Measurements from ENCODE around the gene RTF2.

The RTF2 gene

DNA sequence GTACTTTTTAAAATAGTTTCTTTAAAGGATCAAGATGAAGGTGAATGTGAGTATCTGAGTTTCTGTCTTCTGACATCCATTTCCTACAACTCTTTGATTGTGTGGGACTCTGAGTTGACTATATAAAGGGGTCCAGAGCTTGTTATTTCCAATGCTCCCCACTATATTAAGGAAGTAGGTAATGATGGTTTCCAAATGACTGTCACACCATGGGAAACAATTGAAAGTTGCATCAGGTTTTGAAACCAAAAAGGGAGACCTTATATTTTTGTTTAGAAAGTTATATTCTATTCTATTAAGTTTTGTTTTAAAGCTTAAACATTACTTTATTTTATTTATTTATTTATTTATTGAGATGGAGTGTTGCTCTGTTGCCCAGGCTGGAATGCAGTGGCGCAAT lies 45.2 kb upstream of the RTF2 start:
- TF ChIP-seq TAF1 (IDR thresholded peaks at IDR 0.05; ENCODE audit: borderline replicate concordance, insufficient read depth, low read length) (no peak), POLR2AphosphoS5 (IDR thresholded peaks at IDR 0.05; ENCODE audit: low read depth, low read length) (no peak), FOXP2 (optimal IDR thresholded peaks at IDR 0.05; ENCODE audit: borderline replicate concordance, extremely low read depth, extremely low read length, insufficient read depth) (no peak), SIN3A (IDR thresholded peaks at IDR 0.05; ENCODE audit: borderline replicate concordance, insufficient read depth, low read length) (no peak)
- TF ChIP-seq, protein P1, sequence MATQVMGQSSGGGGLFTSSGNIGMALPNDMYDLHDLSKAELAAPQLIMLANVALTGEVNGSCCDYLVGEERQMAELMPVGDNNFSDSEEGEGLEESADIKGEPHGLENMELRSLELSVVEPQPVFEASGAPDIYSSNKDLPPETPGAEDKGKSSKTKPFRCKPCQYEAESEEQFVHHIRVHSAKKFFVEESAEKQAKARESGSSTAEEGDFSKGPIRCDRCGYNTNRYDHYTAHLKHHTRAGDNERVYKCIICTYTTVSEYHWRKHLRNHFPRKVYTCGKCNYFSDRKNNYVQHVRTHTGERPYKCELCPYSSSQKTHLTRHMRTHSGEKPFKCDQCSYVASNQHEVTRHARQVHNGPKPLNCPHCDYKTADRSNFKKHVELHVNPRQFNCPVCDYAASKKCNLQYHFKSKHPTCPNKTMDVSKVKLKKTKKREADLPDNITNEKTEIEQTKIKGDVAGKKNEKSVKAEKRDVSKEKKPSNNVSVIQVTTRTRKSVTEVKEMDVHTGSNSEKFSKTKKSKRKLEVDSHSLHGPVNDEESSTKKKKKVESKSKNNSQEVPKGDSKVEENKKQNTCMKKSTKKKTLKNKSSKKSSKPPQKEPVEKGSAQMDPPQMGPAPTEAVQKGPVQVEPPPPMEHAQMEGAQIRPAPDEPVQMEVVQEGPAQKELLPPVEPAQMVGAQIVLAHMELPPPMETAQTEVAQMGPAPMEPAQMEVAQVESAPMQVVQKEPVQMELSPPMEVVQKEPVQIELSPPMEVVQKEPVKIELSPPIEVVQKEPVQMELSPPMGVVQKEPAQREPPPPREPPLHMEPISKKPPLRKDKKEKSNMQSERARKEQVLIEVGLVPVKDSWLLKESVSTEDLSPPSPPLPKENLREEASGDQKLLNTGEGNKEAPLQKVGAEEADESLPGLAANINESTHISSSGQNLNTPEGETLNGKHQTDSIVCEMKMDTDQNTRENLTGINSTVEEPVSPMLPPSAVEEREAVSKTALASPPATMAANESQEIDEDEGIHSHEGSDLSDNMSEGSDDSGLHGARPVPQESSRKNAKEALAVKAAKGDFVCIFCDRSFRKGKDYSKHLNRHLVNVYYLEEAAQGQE (IDR thresholded peaks at IDR 0.05; ENCODE audit: insufficient read depth in 1 of 2, low read depth in 2 of 2, low read length in 2 of 2) = no peak

DNA sequence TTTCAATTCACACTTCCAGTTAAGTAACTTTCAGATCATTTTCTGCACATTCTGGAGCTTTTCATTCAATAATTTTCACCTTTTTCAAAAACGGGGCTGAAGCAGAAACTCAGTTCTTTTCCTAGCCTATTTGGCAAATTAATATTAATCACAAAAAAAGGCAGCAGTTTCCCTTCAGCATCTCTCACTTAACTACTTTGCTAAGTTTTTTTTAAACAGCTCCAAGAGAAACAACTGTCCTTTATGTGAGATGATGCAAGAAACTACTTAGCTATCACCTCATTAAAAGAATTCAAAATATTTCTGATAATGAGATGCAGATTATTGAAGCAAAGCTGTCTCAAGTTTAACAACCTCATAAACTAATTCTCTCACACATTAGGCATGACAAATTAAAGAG lies 44.5 kb upstream of the RTF2 start:
- no peak for TF ChIP-seq SIN3A (IDR thresholded peaks at IDR 0.05; ENCODE audit: borderline replicate concordance, insufficient read depth, low read length)
- TF ChIP-seq TAF1 (IDR thresholded peaks at IDR 0.05; ENCODE audit: borderline replicate concordance, insufficient read depth, low read length) = no peak

DNA sequence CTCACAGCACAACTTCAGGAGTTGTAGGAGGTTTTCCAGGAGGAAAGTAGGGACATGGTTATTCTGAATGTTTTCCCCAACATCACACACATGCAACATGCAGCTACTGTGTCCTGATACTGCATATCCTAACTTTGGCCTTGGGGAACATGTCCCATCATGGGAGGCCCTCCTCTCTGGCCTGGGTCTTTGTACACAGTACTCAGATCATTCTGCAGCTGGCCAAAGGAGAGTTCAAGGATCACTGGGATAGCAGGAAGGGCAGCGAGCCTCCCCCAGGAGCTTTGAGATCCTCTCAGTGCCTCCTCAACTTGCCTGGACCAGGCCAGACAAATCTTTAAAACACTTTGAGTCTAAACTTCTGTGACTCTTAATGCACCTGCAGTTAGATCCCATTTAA lies 43.5 kb upstream of the RTF2 start:
- TF ChIP-seq FOXP2 (optimal IDR thresholded peaks at IDR 0.05; ENCODE audit: borderline replicate concordance, extremely low read depth, extremely low read length, insufficient read depth) = no peak
- no peak for TF ChIP-seq TAF1 (IDR thresholded peaks at IDR 0.05; ENCODE audit: borderline replicate concordance, insufficient read depth, low read length)
- TF ChIP-seq SIN3A (IDR thresholded peaks at IDR 0.05; ENCODE audit: borderline replicate concordance, insufficient read depth, low read length) = no peak
- TF ChIP-seq POLR2AphosphoS5 (IDR thresholded peaks at IDR 0.05; ENCODE audit: low read depth, low read length) = no peak
- TF ChIP-seq, protein P1 (IDR thresholded peaks at IDR 0.05; ENCODE audit: insufficient read depth in 1 of 2, low read depth in 2 of 2, low read length in 2 of 2) = no peak

DNA sequence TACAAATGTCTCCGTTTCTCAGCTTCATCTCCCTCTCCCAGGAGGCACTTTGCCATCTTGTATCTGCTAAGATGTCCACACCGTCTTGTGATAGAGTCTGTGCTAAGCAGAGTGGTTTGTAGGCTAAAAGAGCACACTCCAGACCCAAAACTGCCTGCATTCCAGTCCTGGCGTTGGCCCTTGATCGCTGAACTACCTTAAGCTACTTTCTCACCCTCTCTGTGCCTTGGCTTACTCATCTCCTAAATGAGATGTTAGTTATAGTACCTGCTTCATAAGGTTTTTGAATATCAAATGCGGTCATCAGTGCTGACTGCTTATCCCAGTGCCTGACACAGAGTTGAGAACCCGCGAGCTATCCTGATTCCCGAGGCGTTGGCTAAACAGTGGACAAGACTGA lies 42.4 kb upstream of the RTF2 start:
- TF ChIP-seq, protein P1 (IDR thresholded peaks at IDR 0.05; ENCODE audit: insufficient read depth in 1 of 2, low read depth in 2 of 2, low read length in 2 of 2) = no peak
- TF ChIP-seq SIN3A (IDR thresholded peaks at IDR 0.05; ENCODE audit: borderline replicate concordance, insufficient read depth, low read length) (no peak), POLR2AphosphoS5 (IDR thresholded peaks at IDR 0.05; ENCODE audit: low read depth, low read length) (no peak), FOXP2 (optimal IDR thresholded peaks at IDR 0.05; ENCODE audit: borderline replicate concordance, extremely low read depth, extremely low read length, insufficient read depth) (no peak), TAF1 (IDR thresholded peaks at IDR 0.05; ENCODE audit: borderline replicate concordance, insufficient read depth, low read length) (no peak)

DNA sequence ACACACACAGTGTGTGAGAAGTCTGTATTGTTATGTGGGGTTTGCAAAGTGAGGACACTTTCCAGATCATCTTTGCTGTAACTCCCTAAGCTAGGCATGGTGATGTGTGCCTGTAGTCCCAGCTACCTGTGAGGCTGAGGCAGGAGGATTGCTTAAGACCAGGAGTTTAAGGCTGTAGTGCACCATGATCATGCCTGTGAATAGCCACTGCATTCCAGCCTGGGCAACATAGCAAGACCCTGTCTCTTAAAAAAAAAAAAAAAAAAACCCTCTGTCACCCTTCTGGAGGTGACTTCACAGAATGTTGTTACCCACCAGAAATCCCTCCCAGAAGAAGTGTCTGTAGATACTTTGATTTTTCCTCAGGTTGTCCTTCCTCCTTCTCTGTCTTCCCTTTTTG lies 41.5 kb upstream of the RTF2 start:
- TF ChIP-seq POLR2AphosphoS5 (IDR thresholded peaks at IDR 0.05; ENCODE audit: low read depth, low read length) (no peak), SIN3A (IDR thresholded peaks at IDR 0.05; ENCODE audit: borderline replicate concordance, insufficient read depth, low read length) (no peak), TAF1 (IDR thresholded peaks at IDR 0.05; ENCODE audit: borderline replicate concordance, insufficient read depth, low read length) (no peak), FOXP2 (optimal IDR thresholded peaks at IDR 0.05; ENCODE audit: borderline replicate concordance, extremely low read depth, extremely low read length, insufficient read depth) (no peak)
- TF ChIP-seq, protein P1 (IDR thresholded peaks at IDR 0.05; ENCODE audit: insufficient read depth in 1 of 2, low read depth in 2 of 2, low read length in 2 of 2) = no peak

All from PFSK-1 (cell line).